ENCODE data around the gene ATP5F1D. TPM values are rescaled to one million over a fixed set of nuclear protein-coding genes. Genes with fewer than 3 reads are reported as not detected.

ATP5F1D gene
- total and polyA plus RNA-seq, 2 of the 13 experiments (the other 11 are each of a cell fraction or from before 2014, with no cell fraction given): 39.4 to 78.7 TPM

DNA sequence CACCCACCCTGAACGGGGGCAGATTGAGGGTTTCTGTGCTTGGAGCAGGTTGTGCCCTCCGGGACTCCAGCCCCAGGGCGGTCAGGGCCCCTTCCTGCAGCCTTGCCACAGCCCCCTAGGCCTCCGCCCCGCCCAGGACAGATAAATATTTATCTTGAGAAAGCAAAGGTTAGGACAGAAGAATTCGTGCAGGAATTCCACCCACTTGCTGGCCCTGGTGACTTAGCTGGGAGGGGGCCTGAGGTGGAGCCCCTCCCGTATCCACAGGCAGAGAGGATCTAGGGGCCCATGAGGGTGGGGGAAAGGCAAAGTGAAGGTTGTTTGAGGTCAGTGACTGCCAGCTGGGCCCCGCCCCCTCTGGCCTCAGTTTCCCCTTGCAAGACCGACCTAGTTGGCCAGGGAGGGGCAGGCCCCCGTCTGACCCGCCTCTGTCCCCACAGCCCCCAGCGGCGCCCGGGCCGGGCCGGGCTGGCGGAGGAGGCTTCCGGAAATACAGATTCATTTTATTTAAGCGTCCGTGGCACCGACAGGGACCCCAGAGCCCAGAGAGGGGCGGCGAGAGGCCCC lies 12.0 kb downstream of the ATP5F1D start (continued):
- no peak; the same call in 1 of the 2 replicates for TF ChIP-seq ESRRA (CRISPR knock-in tag; IDR thresholded peaks at IDR 0.05; ENCODE audit: low read depth)
- TF ChIP-seq MAFF (IDR thresholded peaks at IDR 0.05; ENCODE audit: low read depth, low read length): no peak
- peak; percentile 43 for TF ChIP-seq POLR2AphosphoS5 (IDR thresholded peaks at IDR 0.05; ENCODE audit: low read depth, low read length)
- TF ChIP-seq ZFAT (CRISPR knock-in tag; conservative IDR thresholded peaks at IDR 0.05): no peak
- peak; percentile 72 for TF ChIP-seq ZEB1 (IDR thresholded peaks at IDR 0.05; ENCODE audit: insufficient replicate concordance, low read depth)
- TF ChIP-seq HIVEP1 (CRISPR knock-in tag; IDR thresholded peaks at IDR 0.05): peak; percentile 91
- peak; percentile 89 for TF ChIP-seq NCOA2 (CRISPR knock-in tag; IDR thresholded peaks at IDR 0.05)
- no peak for TF ChIP-seq ZMYM2 (CRISPR knock-in tag; IDR thresholded peaks at IDR 0.05)
- TF ChIP-seq CREM (IDR thresholded peaks at IDR 0.05): peak; percentile 80
- no peak for TF ChIP-seq CREM (CRISPR knock-in tag; IDR thresholded peaks at IDR 0.05)
- no peak for TF ChIP-seq XBP1 (CRISPR knock-in tag; IDR thresholded peaks at IDR 0.05)
- TF ChIP-seq ZNF816 (CRISPR knock-in tag; IDR thresholded peaks at IDR 0.05; ENCODE audit: borderline replicate concordance): peak; percentile 28; the same call in 1 of the 2 replicates
- no peak for TF ChIP-seq ZNF44 (CRISPR knock-in tag; IDR thresholded peaks at IDR 0.05)
- peak; percentile 89 for TF ChIP-seq SRSF1 (optimal IDR thresholded peaks at IDR 0.05; ENCODE audit: low read depth, low read length)
- TF ChIP-seq, protein P1, sequence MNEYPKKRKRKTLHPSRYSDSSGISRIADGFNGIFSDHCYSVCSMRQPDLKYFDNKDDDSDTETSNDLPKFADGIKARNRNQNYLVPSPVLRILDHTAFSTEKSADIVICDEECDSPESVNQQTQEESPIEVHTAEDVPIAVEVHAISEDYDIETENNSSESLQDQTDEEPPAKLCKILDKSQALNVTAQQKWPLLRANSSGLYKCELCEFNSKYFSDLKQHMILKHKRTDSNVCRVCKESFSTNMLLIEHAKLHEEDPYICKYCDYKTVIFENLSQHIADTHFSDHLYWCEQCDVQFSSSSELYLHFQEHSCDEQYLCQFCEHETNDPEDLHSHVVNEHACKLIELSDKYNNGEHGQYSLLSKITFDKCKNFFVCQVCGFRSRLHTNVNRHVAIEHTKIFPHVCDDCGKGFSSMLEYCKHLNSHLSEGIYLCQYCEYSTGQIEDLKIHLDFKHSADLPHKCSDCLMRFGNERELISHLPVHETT (CRISPR knock-in tag; conservative IDR thresholded peaks at IDR 0.05): no peak; the same call in 1 of the 2 replicates
- TF ChIP-seq ZBTB7A (CRISPR knock-in tag; IDR thresholded peaks at IDR 0.05): peak; percentile 79; the same call in 1 of the 2 replicates
- no peak for TF ChIP-seq MLLT10 (CRISPR knock-in tag; IDR thresholded peaks at IDR 0.05)
- TF ChIP-seq, protein P2, sequence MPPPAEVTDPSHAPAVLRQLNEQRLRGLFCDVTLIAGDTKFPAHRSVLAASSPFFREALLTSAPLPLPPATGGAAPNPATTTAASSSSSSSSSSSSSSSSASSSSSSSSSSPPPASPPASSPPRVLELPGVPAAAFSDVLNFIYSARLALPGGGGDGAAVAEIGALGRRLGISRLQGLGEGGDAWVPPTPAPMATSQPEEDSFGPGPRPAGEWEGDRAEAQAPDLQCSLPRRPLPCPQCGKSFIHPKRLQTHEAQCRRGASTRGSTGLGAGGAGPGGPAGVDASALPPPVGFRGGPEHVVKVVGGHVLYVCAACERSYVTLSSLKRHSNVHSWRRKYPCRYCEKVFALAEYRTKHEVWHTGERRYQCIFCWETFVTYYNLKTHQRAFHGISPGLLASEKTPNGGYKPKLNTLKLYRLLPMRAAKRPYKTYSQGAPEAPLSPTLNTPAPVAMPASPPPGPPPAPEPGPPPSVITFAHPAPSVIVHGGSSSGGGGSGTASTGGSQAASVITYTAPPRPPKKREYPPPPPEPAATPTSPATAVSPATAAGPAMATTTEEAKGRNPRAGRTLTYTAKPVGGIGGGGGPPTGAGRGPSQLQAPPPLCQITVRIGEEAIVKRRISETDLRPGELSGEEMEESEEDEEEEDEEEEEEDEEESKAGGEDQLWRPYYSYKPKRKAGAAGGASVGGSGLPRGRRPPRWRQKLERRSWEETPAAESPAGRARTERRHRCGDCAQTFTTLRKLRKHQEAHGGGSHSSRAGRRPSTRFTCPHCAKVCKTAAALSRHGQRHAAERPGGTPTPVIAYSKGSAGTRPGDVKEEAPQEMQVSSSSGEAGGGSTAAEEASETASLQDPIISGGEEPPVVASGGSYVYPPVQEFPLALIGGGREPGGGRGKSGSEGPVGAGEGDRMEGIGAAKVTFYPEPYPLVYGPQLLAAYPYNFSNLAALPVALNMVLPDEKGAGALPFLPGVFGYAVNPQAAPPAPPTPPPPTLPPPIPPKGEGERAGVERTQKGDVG (CRISPR knock-in tag; IDR thresholded peaks at IDR 0.05; ENCODE audit: borderline replicate concordance): 0 out of 2 replicates have a peak, but pooled peaks have one; percentile 21
- TF ChIP-seq ZNF121 (CRISPR knock-in tag; IDR thresholded peaks at IDR 0.05): no peak
- TF ChIP-seq ZBTB3 (CRISPR knock-in tag; IDR thresholded peaks at IDR 0.05; ENCODE audit: borderline replicate concordance, low read depth): no peak
- peak; percentile 54 to 61; a peak in 2 of 4 replicates for TF ChIP-seq POLR2A (IDR thresholded peaks at IDR 0.05; ENCODE audit: insufficient read depth in 1 of 2, low read depth in 2 of 2, low read length in 2 of 2)
- no peak for TF ChIP-seq ZNF775 (CRISPR knock-in tag; IDR thresholded peaks at IDR 0.05; ENCODE audit: borderline replicate concordance)
- TF ChIP-seq CERS6 (CRISPR knock-in tag; IDR thresholded peaks at IDR 0.05): no peak
- 0 out of 2 replicates have a peak, but pooled peaks have one; percentile 29 for TF ChIP-seq UBTF (CRISPR knock-in tag; IDR thresholded peaks at IDR 0.05)
- no peak; the same call in 1 of the 2 replicates for TF ChIP-seq HOXA3 (CRISPR knock-in tag; IDR thresholded peaks at IDR 0.05)

Data from HepG2 (cell line).